B cell (primary cell): ENCODE data around the gene CYP4A22. TPM values are rescaled to one million over a fixed set of nuclear protein-coding genes. Genes with fewer than 3 reads are reported as not detected.

Source experiments
- ATAC-seq: fragments of 200-7000 bp; cut with Tn5 transposase; one replicate; pipeline ENCODE4 v1.10.0; 2021; ENCODE audit warnings: low read depth, mild to moderate bottlenecking, moderate number of reproducible peaks, moderate library complexity
- CTCF ChIA-PET: fragments of 350-600 bp; sonication (Branson Sonifier 250); formaldehyde crosslinking; loops from one replicate; lab custom pipeline; 2021; ENCODE audit warnings: antibody characterized with exemption, inconsistent platforms; lab: Charles Lee
- POLR2A ChIA-PET: fragments of 350-600 bp; sonication (Branson Sonifier 250); formaldehyde crosslinking; loops from one replicate; lab custom pipeline; 2021; ENCODE audit warnings: antibody characterized with exemption; lab: Charles Lee
- DNase-seq: peaks from one replicate; pipeline ENCODE4 v3.0.0; 2013
- H2AFZ ChIP-seq: 2 replicates; pipeline ENCODE4 v1.6.1; 2012; ENCODE audit warnings: mild to moderate bottlenecking, low read depth, low read length; ENCODE audit not compliant: insufficient read depth, poor library complexity, severe bottlenecking
- H3K27ac ChIP-seq, 2 donors: 1 replicate in 1 of 2; 2 replicates in 1 of 2; pipeline ENCODE4 v1.5.1; 2012 to 2013; ENCODE audit warnings: low read length in 2 of 2, mild to moderate bottlenecking in 2 of 2, moderate library complexity in 1 of 2
- H3K27me3 ChIP-seq, 4 experiments: fragments of 200-600 bp in 1 of 4; sonication (generic) in 1 of 4; replicated peaks in 1 of 4; 1 replicate in 2 of 4; 2 replicates in 2 of 4; pipeline versions ENCODE4 v1.6.1 to v1.7.0; 2013 to 2016; ENCODE audit warnings: low read length in 3 of 4, mild to moderate bottlenecking in 2 of 4, mixed read lengths in 1 of 4, moderate library complexity in 1 of 4; ENCODE audit not compliant: insufficient read depth in 4 of 4, control insufficient read depth in 3 of 4; ENCODE audit errors: control extremely low read depth in 1 of 4
- H3K36me3 ChIP-seq, 2 experiments: replicated peaks in 1 of 2; 1 replicate in 1 of 2; 2 replicates in 1 of 2; pipeline versions ENCODE4 v1.6.1 to v1.7.1; 2013; ENCODE audit warnings: low read length in 1 of 2; ENCODE audit not compliant: insufficient read depth in 2 of 2, control insufficient read depth in 1 of 2; ENCODE audit errors: control extremely low read depth in 1 of 2, extremely low read depth in 1 of 2
- H3K4me1 ChIP-seq, 2 donors: fragments of 200-600 bp in 1 of 2; sonication (generic) in 1 of 2; 1 replicate in 1 of 2; 2 replicates in 1 of 2; pipeline versions ENCODE4 v1.5.1 to v1.6.1; 2013 to 2017; ENCODE audit warnings: low read length in 2 of 2; ENCODE audit not compliant: control insufficient read depth in 2 of 2, insufficient read depth in 2 of 2
- H3K4me2 ChIP-seq: replicated peaks from 2 replicates; pipeline ENCODE3; 2012; ENCODE audit warnings: mild to moderate bottlenecking, low read depth, low read length; ENCODE audit not compliant: poor library complexity, severe bottlenecking
- H3K4me3 ChIP-seq, 5 experiments: fragments of 200-600 bp in 1 of 5; sonication (generic) in 1 of 5; 1 replicate in 3 of 5; 2 replicates in 2 of 5; pipeline versions ENCODE4 v1.5.1 to v1.7.0; 2011 to 2016; ENCODE audit warnings: low read length in 4 of 5, mild to moderate bottlenecking in 4 of 5, low read depth in 2 of 5, control low read depth in 1 of 5, moderate library complexity in 1 of 5; ENCODE audit not compliant: insufficient read depth in 1 of 5; ENCODE audit errors: control extremely low read depth in 1 of 5, extremely low read depth in 1 of 5
- H3K79me2 ChIP-seq: fragments of 200-600 bp; sonication (generic); one replicate; pipeline ENCODE4 v1.6.0; 2016; ENCODE audit warnings: low read length; ENCODE audit not compliant: control insufficient read depth, insufficient read depth
- H3K9ac ChIP-seq: fragments of 200-600 bp; sonication (generic); 2 replicates; pipeline ENCODE4 v1.6.1; 2017; ENCODE audit warnings: mild to moderate bottlenecking, low read length, moderate library complexity
- H3K9me3 ChIP-seq, 3 donors: one replicate each; pipeline versions ENCODE4 v1.6.1 to v1.7.1; 2013; ENCODE audit warnings: low read length in 2 of 3; ENCODE audit not compliant: control insufficient read depth in 2 of 3, insufficient read depth in 1 of 3; ENCODE audit errors: control extremely low read depth in 1 of 3
- H4K20me1 ChIP-seq: 2 replicates; pipeline ENCODE4 v1.6.0; 2012; ENCODE audit warnings: mild to moderate bottlenecking, low read length; ENCODE audit not compliant: insufficient read depth, control insufficient read depth, poor library complexity, severe bottlenecking
- H3K27ac Mint-ChIP-seq: one replicate; pipeline ENCODE4 v1.8.0; 2021; ENCODE audit warnings: mixed read lengths
- H3K27me3 Mint-ChIP-seq: one replicate; pipeline ENCODE4 v1.8.0; 2021; ENCODE audit warnings: mixed read lengths
- H3K4me1 Mint-ChIP-seq: one replicate; pipeline ENCODE4 v1.8.0; 2021; ENCODE audit warnings: mixed read lengths
- H3K4me3 Mint-ChIP-seq: one replicate; pipeline ENCODE4 v1.8.0; 2021; ENCODE audit warnings: mixed read lengths
- H3K9me3 Mint-ChIP-seq: one replicate; pipeline ENCODE4 v1.8.0; 2022; ENCODE audit warnings: mixed read lengths; ENCODE audit not compliant: insufficient read depth
- EZH2 ChIP-seq: IDR thresholded peaks from 2 replicates; pipeline ENCODE4 v1.6.1; 2012; ENCODE audit warnings: borderline replicate concordance, low read depth, mild to moderate bottlenecking, moderate library complexity, low read length; ENCODE audit not compliant: insufficient read depth, poor library complexity, severe bottlenecking
- WGBS: methylation state at CpG from one replicate; pipeline ENCODE4 v1.1.5; 2013; ENCODE audit warnings: missing lambda C conversion rate; ENCODE audit not compliant: insufficient coverage; 5-methylcytosine and 5-hydroxymethylcytosine counted together
- intact Hi-C: fragments of 100-400 bp; cut with micrococcal nuclease; formaldehyde crosslinking; loops from one replicate; pipeline ENCODE4 v1.10.0; 2022
- polyA plus RNA-seq: library from polyadenylated mRNA; depleted of rRNA; stranded (reverse); fragments of >200 nt; gene quantifications from 2 replicates; pipeline ENCODE4 v1.2.3, GENCODE V29; 2012
- total RNA-seq, 2 donors: library from RNA; stranded (reverse); fragments of 120-200 nt in 1 of 2; gene quantifications; 1 replicate in 1 of 2; 2 replicates in 1 of 2; pipeline versions ENCODE4 v1.2.3 to v1.2.4, GENCODE V29; 2013 to 2022
- TF ChIP-seq, protein P1 (sequence below): fragments of 200-600 bp; IDR thresholded peaks from one replicate; pipeline ENCODE4 v1.8.0; 2022; ENCODE audit warnings: antibody characterized with exemption, mild to moderate bottlenecking

CYP4A22 gene
- total and polyA plus RNA-seq, 2 donors (not counting 1 experiment from before 2014, with no cell fraction given), result not detected

DNA sequence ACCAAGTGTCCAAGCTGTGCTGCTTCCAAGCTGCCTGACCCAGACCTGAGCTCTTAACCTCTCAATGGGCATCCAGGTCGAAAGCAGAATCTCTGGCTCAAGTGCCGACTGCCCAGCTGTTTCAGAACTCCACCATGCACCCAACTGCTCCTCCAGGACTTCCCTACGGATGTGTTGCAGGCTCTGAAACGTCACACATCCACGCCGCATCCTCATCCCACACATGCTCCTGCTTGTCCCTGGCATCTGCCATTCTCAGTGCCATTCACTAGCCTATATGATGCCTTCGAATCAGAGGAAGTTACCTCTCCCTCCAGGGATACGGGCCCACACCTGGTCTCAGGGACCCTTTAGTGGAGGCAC is 41.4 kb downstream of the CYP4A22 start:
- Histone ChIP-seq H3K4me1 (peaks cover 6 to 11% of the 10 kb centered on the region in 2 donors), H2AFZ (no peak overlapping the region), H3K4me2 (peak overlapping the region; percentile 70), H3K9me3 (peaks cover 0 to 10% (median 0%) of the 10 kb centered on the region in 3 donors), H3K9ac (no peak overlapping the region), H4K20me1 (no peaks in the 10 kb centered on the region), H3K27me3 (peaks cover 0 to 25% (median 7%) of the 10 kb centered on the region in 4 experiments), H3K27ac (no peak overlapping the region), H3K36me3 (no peaks in the 10 kb centered on the region), H3K4me3 (no peak overlapping the region), H3K79me2 (no peaks in the 10 kb centered on the region)
- ATAC-seq (no peak), DNase-seq (no peak)
- H3K27ac Mint-ChIP-seq, result no peak overlapping the region
- peaks cover 50% of the 10 kb centered on the region for H3K27me3 Mint-ChIP-seq
- intact Hi-C loops, result no loop called here
- no peaks in the 10 kb centered on the region for H3K9me3 Mint-ChIP-seq
- POLR2A ChIA-PET, result no interaction called here
- WGBS, result 77% methylated on average over 8 of the region's 8 CpGs
- H3K4me1 Mint-ChIP-seq, result peaks cover 10% of the 10 kb centered on the region
- H3K4me3 Mint-ChIP-seq, result peak overlapping the region; percentile 83
- CTCF ChIA-PET, result interaction anchor here (0.9 to 3.1 kb wide), 16 partner anchors 9 to 548 kb away, joined by 3 to 31 read pairs (median 4); partner anchors contain the start of genes PDZK1IP1 and STIL
- TF ChIP-seq EZH2, result no peak
- TF ChIP-seq, protein P1, sequence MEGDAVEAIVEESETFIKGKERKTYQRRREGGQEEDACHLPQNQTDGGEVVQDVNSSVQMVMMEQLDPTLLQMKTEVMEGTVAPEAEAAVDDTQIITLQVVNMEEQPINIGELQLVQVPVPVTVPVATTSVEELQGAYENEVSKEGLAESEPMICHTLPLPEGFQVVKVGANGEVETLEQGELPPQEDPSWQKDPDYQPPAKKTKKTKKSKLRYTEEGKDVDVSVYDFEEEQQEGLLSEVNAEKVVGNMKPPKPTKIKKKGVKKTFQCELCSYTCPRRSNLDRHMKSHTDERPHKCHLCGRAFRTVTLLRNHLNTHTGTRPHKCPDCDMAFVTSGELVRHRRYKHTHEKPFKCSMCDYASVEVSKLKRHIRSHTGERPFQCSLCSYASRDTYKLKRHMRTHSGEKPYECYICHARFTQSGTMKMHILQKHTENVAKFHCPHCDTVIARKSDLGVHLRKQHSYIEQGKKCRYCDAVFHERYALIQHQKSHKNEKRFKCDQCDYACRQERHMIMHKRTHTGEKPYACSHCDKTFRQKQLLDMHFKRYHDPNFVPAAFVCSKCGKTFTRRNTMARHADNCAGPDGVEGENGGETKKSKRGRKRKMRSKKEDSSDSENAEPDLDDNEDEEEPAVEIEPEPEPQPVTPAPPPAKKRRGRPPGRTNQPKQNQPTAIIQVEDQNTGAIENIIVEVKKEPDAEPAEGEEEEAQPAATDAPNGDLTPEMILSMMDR, result no peak
